ENCODE data around the gene FXYD4.

DNA sequence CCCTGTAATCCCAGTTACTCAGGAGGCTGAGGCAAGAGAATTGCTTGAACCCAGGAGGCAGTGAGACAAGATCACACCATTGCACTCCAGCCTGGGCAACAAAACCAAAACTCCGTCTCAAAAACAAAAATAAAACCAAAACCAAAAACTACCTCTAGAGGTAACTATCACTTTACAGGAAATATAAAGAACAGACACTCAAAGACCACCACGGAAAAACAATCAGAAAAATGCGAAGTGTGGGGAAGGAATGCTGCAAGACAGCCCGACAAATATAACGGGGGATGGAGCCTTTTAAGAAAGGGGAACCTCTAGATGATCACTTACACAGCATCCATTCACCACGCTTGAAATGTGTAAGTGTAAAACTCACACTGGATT is 33.3 kb downstream of the FXYD4 start:
- no peak for TF ChIP-seq CTCF (IDR thresholded peaks at IDR 0.05)
- TF ChIP-seq POLR2A (IDR thresholded peaks at IDR 0.05): no peak
